Measurements from ENCODE around the gene MT4.

The MT4 gene

GRCh38 chr16:56534847-56535383 lies 30.0 kb upstream of the MT4 start:
- Histone ChIP-seq H3F3A (ENCODE audit: insufficient read depth) (no peaks in the 10 kb centered on the region), H3K27ac (ENCODE audit: low read depth, low read length) (no peak overlapping the region), H3K79me2 (ENCODE audit: insufficient read depth, low read length) (no peaks in the 10 kb centered on the region), H4K20me1 (ENCODE audit: low read depth, low read length) (no peaks in the 10 kb centered on the region), H3K36me3 (ENCODE audit: low read length) (no peaks in the 10 kb centered on the region), H2AFZ (ENCODE audit: low read depth, low read length, severe bottlenecking) (no peak overlapping the region), H3K9me3 (ENCODE audit: insufficient read depth, low read length) (no peaks in the 10 kb centered on the region), H3K4me2 (ENCODE audit: low read depth, low read length, poor library complexity, severe bottlenecking) (no peak overlapping the region), H3K9me2 (replicated peaks; ENCODE audit: insufficient read depth, low read length) (no peaks in the 10 kb centered on the region), H3K27me3 (ENCODE audit: low read length) (no peaks in the 10 kb centered on the region), H3K4me3 (ENCODE audit: insufficient read depth, low read length, poor library complexity, severe bottlenecking) (no peak overlapping the region), H3K9ac (ENCODE audit: low read length) (no peak overlapping the region)
- TF ChIP-seq CTCF (IDR thresholded peaks at IDR 0.05; ENCODE audit: insufficient read depth, low read length, poor library complexity, severe bottlenecking) (no peak), EZH2phosphoT487 (conservative IDR thresholded peaks at IDR 0.05; ENCODE audit: low read length) (no peak)

GRCh38 chr16:56538331-56538730 lies 26.5 kb upstream of the MT4 start:
- no peak overlapping the region for H3K4me2 ChIP-seq (ENCODE audit: low read depth, low read length, poor library complexity, severe bottlenecking)
- TF ChIP-seq EZH2phosphoT487 (conservative IDR thresholded peaks at IDR 0.05; ENCODE audit: low read length) (no peak), CTCF (IDR thresholded peaks at IDR 0.05; ENCODE audit: insufficient read depth, low read length, poor library complexity, severe bottlenecking) (no peak)
- H3K4me3 ChIP-seq (ENCODE audit: insufficient read depth, low read length, poor library complexity, severe bottlenecking): no peak overlapping the region

GRCh38 chr16:56539656-56540055 lies 25.2 kb upstream of the MT4 start:
- Histone ChIP-seq H4K20me1 (ENCODE audit: low read depth, low read length) (no peaks in the 10 kb centered on the region), H2AFZ (ENCODE audit: low read depth, low read length, severe bottlenecking) (no peak overlapping the region), H3K9ac (ENCODE audit: low read length) (no peak overlapping the region), H3K27ac (ENCODE audit: low read depth, low read length) (no peak overlapping the region), H3K4me3 (ENCODE audit: insufficient read depth, low read length, poor library complexity, severe bottlenecking) (no peak overlapping the region), H3K36me3 (ENCODE audit: low read length) (no peaks in the 10 kb centered on the region), H3K27me3 (ENCODE audit: low read length) (no peaks in the 10 kb centered on the region), H3K9me3 (ENCODE audit: insufficient read depth, low read length) (no peaks in the 10 kb centered on the region), H3F3A (ENCODE audit: insufficient read depth) (no peaks in the 10 kb centered on the region), H3K9me2 (replicated peaks; ENCODE audit: insufficient read depth, low read length) (no peaks in the 10 kb centered on the region), H3K79me2 (ENCODE audit: insufficient read depth, low read length) (no peaks in the 10 kb centered on the region), H3K4me2 (ENCODE audit: low read depth, low read length, poor library complexity, severe bottlenecking) (no peak overlapping the region)
- TF ChIP-seq CTCF (IDR thresholded peaks at IDR 0.05; ENCODE audit: insufficient read depth, low read length, poor library complexity, severe bottlenecking) (no peak), EZH2phosphoT487 (conservative IDR thresholded peaks at IDR 0.05; ENCODE audit: low read length) (no peak)

More at GRCh38 chr16:56538331-56538730, 26.5 kb upstream of the MT4 start:
- no peaks in the 10 kb centered on the region for H3K79me2 ChIP-seq (ENCODE audit: insufficient read depth, low read length)
- H3K36me3 ChIP-seq (ENCODE audit: low read length): no peaks in the 10 kb centered on the region
- H2AFZ ChIP-seq (ENCODE audit: low read depth, low read length, severe bottlenecking): no peak overlapping the region
- no peaks in the 10 kb centered on the region for H3K9me3 ChIP-seq (ENCODE audit: insufficient read depth, low read length)
- H4K20me1 ChIP-seq (ENCODE audit: low read depth, low read length): no peaks in the 10 kb centered on the region
- no peak overlapping the region for H3K27ac ChIP-seq (ENCODE audit: low read depth, low read length)
- no peaks in the 10 kb centered on the region for H3K27me3 ChIP-seq (ENCODE audit: low read length)
- no peaks in the 10 kb centered on the region for H3K9me2 ChIP-seq (replicated peaks; ENCODE audit: insufficient read depth, low read length)
- H3K9ac ChIP-seq (ENCODE audit: low read length): no peak overlapping the region
- H3F3A ChIP-seq (ENCODE audit: insufficient read depth): no peaks in the 10 kb centered on the region
